Naive B cell (primary cell): ENCODE measurements around the gene SUGT1. TPM values are rescaled to one million over a fixed set of nuclear protein-coding genes. Genes with fewer than 3 reads are reported as not detected.
A peak's percentile ranks its signal among the peaks of the same experiment; 100 is the strongest.

Experiments used
- ATAC-seq, 2 donors: fragments of 150-1000 bp; cut with Tn5 transposase; 2 replicates each; pipeline ENCODE4 v1.10.0; 2021; ENCODE audit warnings: low read depth in 2 of 2, mild to moderate bottlenecking in 2 of 2, moderate library complexity in 2 of 2
- DNase-seq: peaks from one replicate; pipeline ENCODE4 v3.0.0; 2022
- H3K27ac Mint-ChIP-seq, 6 donors: one replicate each; pipeline ENCODE4 v1.8.0; 2020 to 2022; ENCODE audit warnings: mild to moderate bottlenecking in 6 of 6, mixed read lengths in 6 of 6, moderate library complexity in 5 of 6, inconsistent platforms in 2 of 6
- H3K27me3 Mint-ChIP-seq, 3 donors: one replicate each; pipeline ENCODE4 v1.8.0; 2021 to 2022; ENCODE audit warnings: mixed read lengths in 3 of 3, mild to moderate bottlenecking in 1 of 3
- H3K36me3 Mint-ChIP-seq, 2 donors: one replicate each; pipeline ENCODE4 v1.8.0; 2020 to 2022; ENCODE audit warnings: mixed read lengths in 2 of 2, inconsistent platforms in 1 of 2, mild to moderate bottlenecking in 1 of 2
- H3K4me1 Mint-ChIP-seq, 3 donors: one replicate each; pipeline ENCODE4 v1.8.0; 2020 to 2022; ENCODE audit warnings: mixed read lengths in 3 of 3, inconsistent platforms in 1 of 3, mild to moderate bottlenecking in 1 of 3, moderate library complexity in 1 of 3
- H3K4me3 Mint-ChIP-seq, 8 donors: one replicate each; pipeline ENCODE4 v1.8.0; 2020 to 2022; ENCODE audit warnings: mild to moderate bottlenecking in 8 of 8, mixed read lengths in 8 of 8, moderate library complexity in 8 of 8, inconsistent platforms in 2 of 8
- H3K9me3 Mint-ChIP-seq, 7 donors: one replicate each; pipeline ENCODE4 v1.8.0; 2020 to 2022; ENCODE audit warnings: mixed read lengths in 7 of 7, mild to moderate bottlenecking in 5 of 7, inconsistent platforms in 2 of 7, moderate library complexity in 1 of 7
- polyA plus RNA-seq, 6 donors: library from polyadenylated mRNA; unstranded; fragments of 300-500 nt; fragmentation: Illumina TruSeq; gene quantifications; one replicate each; pipeline ENCODE4 v1.2.3, GENCODE V29; 2021; ENCODE audit warnings: low read depth in 6 of 6

SUGT1 gene
- polyA plus RNA-seq, 6 donors from 2014 or later = 39.0 to 51.3 (median 46.0) TPM

GRCh38 chr13:52726258-52726657, 73.6 kb downstream of the SUGT1 start:
- H3K27me3 Mint-ChIP-seq = peaks cover 7 to 35% (median 11%) of the 10 kb centered on the region in 3 donors
- ATAC-seq (no peak), DNase-seq (no peak)
- H3K4me1 Mint-ChIP-seq = no peaks in the 10 kb centered on the region
- H3K27ac Mint-ChIP-seq = no peak overlapping the region
- H3K4me3 Mint-ChIP-seq = no peak overlapping the region
- H3K9me3 Mint-ChIP-seq = peaks cover 0 to 16% (median 6%) of the 10 kb centered on the region in 7 donors
- peaks cover 5 to 8% of the 10 kb centered on the region in 2 donors for H3K36me3 Mint-ChIP-seq

GRCh38 chr13:52734075-52734623, 81.5 kb downstream of the SUGT1 start:
- DNase-seq (no peak), ATAC-seq (no peak)
- peaks cover 18 to 32% (median 24%) of the 10 kb centered on the region in 3 donors for H3K27me3 Mint-ChIP-seq
- no peaks in the 10 kb centered on the region for H3K36me3 Mint-ChIP-seq
- H3K27ac Mint-ChIP-seq = no peak overlapping the region
- no peak overlapping the region for H3K4me3 Mint-ChIP-seq
- H3K4me1 Mint-ChIP-seq = peaks cover 0 to 2% (median under 1%) of the 10 kb centered on the region in 3 donors
- H3K9me3 Mint-ChIP-seq = peaks cover 0 to 7% (median 0%) of the 10 kb centered on the region in 7 donors

GRCh38 chr13:52736891-52737290, 84.3 kb downstream of the SUGT1 start:
- no peak overlapping the region for H3K27ac Mint-ChIP-seq
- peaks cover 0 to 8% (median 0%) of the 10 kb centered on the region in 7 donors for H3K9me3 Mint-ChIP-seq
- peaks cover 0 to 19% of the 10 kb centered on the region in 2 donors for H3K36me3 Mint-ChIP-seq
- ATAC-seq = no peak
- H3K4me1 Mint-ChIP-seq = peaks cover 7 to 8% (median 8%) of the 10 kb centered on the region in 3 donors
- peaks cover 35 to 57% (median 40%) of the 10 kb centered on the region in 3 donors for H3K27me3 Mint-ChIP-seq
- DNase-seq = no peak
- no peak overlapping the region for H3K4me3 Mint-ChIP-seq

GRCh38 chr13:52737451-52737850, 84.8 kb downstream of the SUGT1 start:
- Mint-ChIP-seq H3K4me1 (peaks cover 7 to 8% (median 8%) of the 10 kb centered on the region in 3 donors), H3K36me3 (peaks cover 5 to 22% of the 10 kb centered on the region in 2 donors), H3K4me3 (peak overlapping the region in 2 of 8 donors; percentile 46 to 74), H3K27ac (no peak overlapping the region), H3K27me3 (peaks cover 40 to 63% (median 43%) of the 10 kb centered on the region in 3 donors), H3K9me3 (peaks cover under 1 to 14% (median 2%) of the 10 kb centered on the region in 7 donors)
- no peak for ATAC-seq
- DNase-seq = no peak

- Mint-ChIP-seq H3K27me3 (peaks cover 46 to 66% (median 48%) of the 10 kb centered on the region in 3 donors), H3K36me3 (peaks cover 7 to 27% of the 10 kb centered on the region in 2 donors), H3K27ac (no peak overlapping the region), H3K9me3 (peaks cover 5 to 19% (median 7%) of the 10 kb centered on the region in 7 donors), H3K4me1 (peaks cover 7 to 8% (median 8%) of the 10 kb centered on the region in 3 donors), H3K4me3 (peak overlapping the region in 4 of 8 donors; percentile 44 to 74 (median 56))
- no peak for DNase-seq
- no peak for ATAC-seq
These were observed 85.3 kb downstream of the SUGT1 start for GRCh38 chr13:52737965-52738364.

GRCh38 chr13:52738719-52739467, 86.3 kb downstream of the SUGT1 start:
- H3K9me3 Mint-ChIP-seq = peaks cover 5 to 24% (median 9%) of the 10 kb centered on the region in 7 donors
- peak overlapping the region in 5 of 8 donors; percentile 34 to 74 (median 70) for H3K4me3 Mint-ChIP-seq
- DNase-seq (peak; percentile 14), ATAC-seq (peak; percentile 52 to 63)
- H3K36me3 Mint-ChIP-seq = peaks cover 7 to 28% of the 10 kb centered on the region in 2 donors
- peaks cover 44 to 66% (median 50%) of the 10 kb centered on the region in 3 donors for H3K27me3 Mint-ChIP-seq
- peaks cover 7 to 8% (median 8%) of the 10 kb centered on the region in 3 donors for H3K4me1 Mint-ChIP-seq
- no peak overlapping the region for H3K27ac Mint-ChIP-seq

GRCh38 chr13:52739468-52740071, 86.9 kb downstream of the SUGT1 start, which contains the start of gene CNMD:
Gene CNMD (minus strand): TSS chr13:52739820. CDS start chr13:52739701, 119 bp downstream.
- ATAC-seq (no peak), DNase-seq (no peak)
- peak within 1 kb of the TSS in 1 of 6 donors; percentile 36 for H3K27ac Mint-ChIP-seq
- peaks cover 7 to 8% (median 8%) of the 10 kb centered on the region in 3 donors for H3K4me1 Mint-ChIP-seq
- peaks cover 5 to 24% (median 9%) of the 10 kb centered on the region in 7 donors for H3K9me3 Mint-ChIP-seq
- H3K4me3 Mint-ChIP-seq = peak within 1 kb of the TSS in 7 of 8 donors; percentile 23 to 87 (median 74)
- H3K27me3 Mint-ChIP-seq = peaks cover 44 to 67% (median 51%) of the 10 kb centered on the region in 3 donors
- peaks cover 7 to 28% of the 10 kb centered on the region in 2 donors for H3K36me3 Mint-ChIP-seq

- Mint-ChIP-seq H3K27ac (peak overlapping the region in 1 of 6 donors; percentile 22), H3K4me3 (no peak overlapping the region), H3K36me3 (peaks cover 7 to 28% of the 10 kb centered on the region in 2 donors), H3K27me3 (peaks cover 37 to 84% (median 62%) of the 10 kb centered on the region in 3 donors), H3K9me3 (peaks cover 5 to 24% (median 10%) of the 10 kb centered on the region in 7 donors), H3K4me1 (peaks cover 5 to 8% (median 8%) of the 10 kb centered on the region in 3 donors)
- DNase-seq (no peak), ATAC-seq (no peak)
These were observed 90.9 kb downstream of the SUGT1 start for GRCh38 chr13:52743569-52743968.

- Mint-ChIP-seq H3K4me1 (peaks cover 4 to 8% (median 8%) of the 10 kb centered on the region in 3 donors), H3K27ac (no peak overlapping the region), H3K36me3 (peaks cover 7 to 28% of the 10 kb centered on the region in 2 donors), H3K4me3 (no peak overlapping the region), H3K27me3 (peaks cover 36 to 83% (median 66%) of the 10 kb centered on the region in 3 donors), H3K9me3 (peaks cover 5 to 24% (median 10%) of the 10 kb centered on the region in 7 donors)
- DNase-seq (no peak), ATAC-seq (no peak)
These were observed 91.4 kb downstream of the SUGT1 start for GRCh38 chr13:52743988-52744387.

GRCh38 chr13:52744842-52745375, 92.3 kb downstream of the SUGT1 start:
- H3K36me3 Mint-ChIP-seq = peaks cover 7 to 24% of the 10 kb centered on the region in 2 donors
- no peak overlapping the region for H3K27ac Mint-ChIP-seq
- no peak overlapping the region for H3K4me3 Mint-ChIP-seq
- H3K4me1 Mint-ChIP-seq = peaks cover under 1 to 2% (median 1%) of the 10 kb centered on the region in 3 donors
- DNase-seq = no peak
- peaks cover 36 to 76% (median 64%) of the 10 kb centered on the region in 3 donors for H3K27me3 Mint-ChIP-seq
- H3K9me3 Mint-ChIP-seq = peaks cover 5 to 24% (median 10%) of the 10 kb centered on the region in 7 donors
- ATAC-seq = no peak

GRCh38 chr13:52746141-52746540, 93.5 kb downstream of the SUGT1 start:
- H3K27ac Mint-ChIP-seq = no peak overlapping the region
- H3K9me3 Mint-ChIP-seq = peaks cover 5 to 19% (median 12%) of the 10 kb centered on the region in 7 donors
- no peak for ATAC-seq
- H3K4me1 Mint-ChIP-seq = no peaks in the 10 kb centered on the region
- peaks cover 7 to 12% of the 10 kb centered on the region in 2 donors for H3K36me3 Mint-ChIP-seq
- no peak for DNase-seq
- peaks cover 28 to 75% (median 64%) of the 10 kb centered on the region in 3 donors for H3K27me3 Mint-ChIP-seq
- H3K4me3 Mint-ChIP-seq = no peak overlapping the region

GRCh38 chr13:52749419-52749818, 96.8 kb downstream of the SUGT1 start:
- DNase-seq (no peak), ATAC-seq (no peak)
- Mint-ChIP-seq H3K4me3 (no peak overlapping the region), H3K36me3 (no peaks in the 10 kb centered on the region), H3K27me3 (peaks cover 6 to 57% (median 54%) of the 10 kb centered on the region in 3 donors), H3K27ac (no peak overlapping the region), H3K9me3 (peaks cover 0 to 5% (median 0%) of the 10 kb centered on the region in 7 donors), H3K4me1 (no peaks in the 10 kb centered on the region)
